GM19438 (cell line): Measurements from ENCODE around the gene DIP2C.

Experiments
- ATAC-seq: cut with Tn5 transposase; IDR thresholded peaks from one replicate; pipeline ENCODE4 v1.9.1; 2021; ENCODE audit warnings: low read depth; ENCODE audit not compliant: unreplicated experiment

Gene DIP2C

DNA sequence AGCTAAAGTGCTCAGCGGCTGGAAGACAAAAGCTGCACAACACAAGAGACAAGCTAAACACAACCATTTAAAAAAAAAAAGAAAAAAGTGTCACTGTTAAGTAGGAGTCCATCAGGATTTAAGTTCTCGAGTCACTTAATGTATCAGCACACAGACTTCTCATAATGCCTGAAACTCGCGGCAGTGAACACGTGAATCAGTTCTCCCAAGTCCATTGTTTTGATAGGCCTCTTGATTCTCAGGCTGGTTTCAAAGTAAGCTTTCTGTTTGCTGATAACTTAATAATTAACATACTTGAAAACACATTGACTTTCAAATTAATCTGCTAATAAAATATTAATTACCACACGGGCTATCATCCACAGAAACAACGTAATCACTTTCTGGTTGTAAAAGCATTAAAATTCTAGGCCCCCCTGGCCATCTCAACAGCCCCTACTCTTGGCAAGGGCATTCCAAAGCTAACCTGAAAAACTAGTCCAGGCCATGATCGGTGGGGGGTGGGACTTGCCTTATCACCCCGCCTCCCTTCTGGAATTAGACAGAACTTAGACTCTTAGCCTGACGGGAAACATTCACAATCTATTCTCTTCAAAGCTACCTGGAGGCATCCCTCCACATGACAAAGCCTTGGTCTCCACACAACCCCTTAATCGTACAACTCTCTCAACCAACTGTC is 129.0 kb downstream of the DIP2C start:
- no peak for ATAC-seq

DNA sequence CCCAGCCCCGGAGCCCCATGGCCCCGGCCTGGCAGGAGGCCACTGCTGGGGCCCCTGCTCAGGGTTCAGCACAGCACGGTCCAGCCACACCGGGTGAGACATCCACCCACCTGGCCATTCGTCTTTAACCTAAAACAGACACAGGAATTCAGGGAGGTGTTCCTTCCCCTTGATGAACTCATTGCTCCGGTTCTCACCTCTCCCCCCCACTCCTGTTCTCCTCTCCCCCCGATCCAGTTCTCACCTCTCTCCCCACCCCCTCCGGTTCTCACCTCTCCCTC is 129.8 kb downstream of the DIP2C start:
- no peak for ATAC-seq

DNA sequence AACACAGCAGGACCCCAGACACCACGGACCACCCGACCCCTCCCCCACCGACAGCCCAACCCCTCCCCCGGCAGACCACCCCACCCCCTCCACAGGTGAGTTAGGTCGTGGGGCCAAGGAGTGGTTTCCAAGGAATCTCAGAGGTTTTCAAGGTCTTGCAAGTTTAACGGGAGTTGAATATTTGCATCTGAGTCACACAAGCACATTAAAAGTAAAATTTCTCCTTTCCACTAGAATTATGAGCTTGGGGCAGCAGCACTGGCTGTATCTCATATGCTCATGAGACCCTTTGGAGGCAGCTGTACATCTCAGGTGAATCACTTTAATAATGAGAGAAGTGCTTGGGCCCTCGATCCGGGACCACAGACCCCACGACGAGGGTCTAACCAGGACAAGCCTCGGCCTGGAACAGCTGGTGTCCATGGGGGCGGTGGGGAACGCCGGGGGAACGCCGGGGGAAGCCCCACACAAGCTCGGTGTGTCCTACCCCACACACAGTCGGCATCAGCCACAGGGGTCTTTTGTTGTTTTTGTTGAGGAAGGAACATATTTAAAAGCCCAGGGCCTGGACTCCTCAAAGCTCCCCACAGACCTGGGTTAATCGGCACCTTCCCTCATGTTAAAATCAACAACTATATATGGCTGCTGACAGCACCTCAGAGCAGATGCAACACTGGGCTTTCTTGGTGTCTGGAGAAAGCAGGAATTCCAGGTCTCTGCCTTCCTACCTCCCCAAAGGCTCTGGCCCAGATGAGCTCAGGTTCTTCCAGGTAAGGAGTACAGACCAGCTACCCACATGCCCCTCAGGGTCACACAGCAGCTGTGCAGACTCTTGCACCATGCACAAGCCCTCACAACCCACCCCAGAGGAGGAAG is 130.3 kb downstream of the DIP2C start:
- ATAC-seq = no peak

DNA sequence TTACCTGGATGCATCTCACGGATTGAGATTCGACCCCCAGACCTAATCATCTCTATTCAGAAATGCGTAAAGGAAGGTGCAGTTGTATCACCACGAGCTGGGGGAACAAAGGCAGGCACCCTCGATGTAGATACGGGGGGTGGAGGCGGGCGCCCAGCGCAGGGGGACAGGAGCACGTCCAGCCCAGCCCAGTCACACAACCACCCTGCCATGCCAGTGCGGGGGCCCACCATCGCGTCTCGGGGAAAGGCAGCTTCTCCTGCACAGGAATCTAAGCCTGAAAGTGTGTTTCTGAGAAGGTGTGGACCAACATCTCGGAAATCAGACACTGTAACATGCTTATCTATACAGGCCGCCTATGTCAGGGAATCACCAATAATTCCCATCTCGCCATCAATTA is 131.1 kb downstream of the DIP2C start:
- ATAC-seq = no peak

DNA sequence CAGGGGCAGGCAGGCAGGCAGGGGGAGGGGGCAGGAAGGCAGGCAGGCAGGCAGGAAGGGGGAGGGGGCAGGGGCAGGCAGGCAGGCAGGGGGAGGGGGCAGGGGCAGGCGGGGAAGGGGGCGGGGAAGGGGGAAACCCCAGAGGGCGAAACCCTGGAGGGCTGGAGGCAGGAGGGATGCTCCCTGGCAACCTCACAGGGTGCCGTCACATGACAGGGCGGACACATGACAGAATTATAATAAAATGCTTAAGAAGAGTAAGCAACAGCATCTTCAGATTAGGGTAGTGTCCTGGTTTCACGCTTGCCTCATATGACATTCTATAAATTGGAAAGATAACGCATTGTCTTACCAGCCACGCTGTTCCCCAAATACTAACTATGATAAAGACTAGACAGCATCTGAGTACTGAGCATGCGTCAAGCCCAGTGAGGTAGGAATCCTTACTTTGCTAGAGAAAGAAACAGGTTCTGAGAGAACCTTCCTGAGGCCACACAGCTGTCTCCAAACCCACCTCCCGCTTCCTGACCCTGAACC is 131.6 kb downstream of the DIP2C start:
- ATAC-seq = no peak

DNA sequence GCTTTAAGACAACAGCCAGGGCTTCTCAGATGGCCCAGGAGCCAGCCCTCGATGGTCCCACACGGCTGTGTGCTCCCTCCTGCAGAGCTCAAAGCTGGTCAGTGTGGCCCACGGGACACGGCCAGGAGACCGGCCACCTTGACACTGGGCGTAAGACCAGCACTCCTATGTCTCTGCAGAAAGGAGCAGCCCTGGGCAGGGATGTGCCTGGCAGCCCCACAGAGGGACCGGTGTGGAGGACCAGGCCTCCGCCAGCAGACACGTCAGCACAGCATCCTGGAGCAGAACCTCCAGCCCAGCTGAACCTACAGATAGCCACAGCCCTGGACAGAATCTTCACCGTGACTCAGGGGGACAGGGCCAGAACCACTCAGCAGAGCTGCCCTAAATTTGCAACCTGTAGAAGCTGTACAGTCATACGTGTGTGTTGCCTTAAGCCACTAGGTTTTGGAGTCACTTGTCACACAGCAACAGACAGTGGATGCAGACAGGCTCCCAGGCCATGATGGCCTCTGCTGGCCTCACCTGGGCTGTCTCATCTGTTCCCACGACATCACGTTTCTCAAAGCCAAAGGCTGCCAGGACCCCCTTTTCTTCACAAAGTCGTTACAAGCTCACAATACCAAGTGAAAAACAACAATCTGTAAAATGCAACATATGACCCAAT is 132.4 kb downstream of the DIP2C start:
- ATAC-seq = no peak

DNA sequence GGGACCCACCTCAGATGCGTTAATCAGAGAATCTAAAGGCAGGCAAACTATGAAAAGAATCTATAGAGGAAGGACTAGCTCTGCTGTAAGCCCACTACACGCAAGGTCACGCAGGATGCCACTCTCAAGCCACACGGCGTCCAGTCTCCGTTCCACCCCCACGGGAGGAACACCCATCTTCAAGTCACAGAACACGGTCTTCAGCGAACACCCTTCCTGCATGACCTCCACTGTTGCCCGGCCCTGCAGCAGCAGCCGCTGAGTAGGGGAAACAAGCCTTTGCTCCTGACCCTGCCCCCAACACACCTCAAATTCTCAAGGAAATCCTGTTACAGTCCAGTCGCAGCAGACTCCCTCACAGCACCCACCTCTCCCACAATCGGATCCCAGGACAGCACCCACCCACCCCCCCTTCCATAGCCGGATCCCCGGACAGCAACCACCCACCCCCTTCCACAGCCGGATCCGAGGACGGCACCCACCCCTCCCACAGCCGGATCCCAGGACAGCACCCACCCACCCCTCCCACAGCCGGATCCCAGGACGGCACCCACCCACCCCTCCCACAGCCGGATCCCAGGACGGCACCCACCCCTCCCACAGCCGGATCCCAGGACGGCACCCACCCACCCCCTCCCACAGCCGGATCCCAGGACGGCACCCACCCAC is 133.7 kb downstream of the DIP2C start:
- no peak for ATAC-seq

DNA sequence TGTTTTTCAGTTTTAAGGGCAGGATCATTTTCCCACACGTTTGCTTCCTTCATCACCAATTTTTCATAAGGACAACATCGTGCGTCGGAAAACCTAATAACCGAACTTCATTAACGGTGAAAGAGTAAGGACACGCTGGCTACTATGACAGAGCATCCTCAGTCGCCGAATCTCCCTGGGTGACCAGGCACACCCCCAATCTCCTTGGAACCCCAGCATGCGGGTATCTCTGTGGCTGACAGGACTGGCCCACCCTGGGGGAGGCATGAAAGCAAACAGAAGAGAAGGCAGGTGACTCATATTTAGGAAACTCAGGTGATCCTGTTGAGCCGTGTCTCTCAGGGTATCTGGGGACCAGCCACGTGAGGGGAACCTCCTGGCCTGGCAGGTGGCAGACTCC is 134.2 kb downstream of the DIP2C start:
- no peak for ATAC-seq

DNA sequence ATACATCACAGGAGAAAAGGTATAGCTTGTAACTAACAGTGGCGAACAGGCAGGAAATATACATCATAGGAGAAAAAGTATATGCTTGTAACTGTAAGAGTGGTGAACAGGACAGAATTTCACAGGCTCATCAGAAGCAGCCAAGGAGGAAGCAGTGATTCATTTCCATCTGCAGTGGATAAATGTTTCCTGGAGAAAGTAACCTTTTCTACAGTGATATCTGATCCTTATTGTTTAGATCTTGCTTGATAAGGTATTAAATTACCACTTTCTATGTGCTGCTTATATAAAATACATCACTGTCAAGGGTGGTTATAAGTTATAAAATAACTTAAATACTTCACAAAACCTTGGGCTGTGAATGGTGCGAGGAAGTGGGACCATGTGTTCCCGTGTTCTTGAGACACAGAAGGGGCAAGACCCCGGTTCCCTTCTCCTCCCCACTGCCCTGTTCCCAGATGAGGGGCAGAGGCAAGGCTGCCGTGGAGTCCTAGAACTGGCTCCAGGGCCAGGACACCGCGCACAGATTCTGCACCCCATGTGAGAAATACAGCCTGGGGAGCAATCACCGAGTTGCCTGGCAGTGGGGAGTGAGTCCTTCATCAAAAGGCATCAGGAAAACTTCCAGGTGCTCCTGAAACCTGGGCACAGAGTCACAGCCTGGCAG is 135.2 kb downstream of the DIP2C start:
- no peak for ATAC-seq

DNA sequence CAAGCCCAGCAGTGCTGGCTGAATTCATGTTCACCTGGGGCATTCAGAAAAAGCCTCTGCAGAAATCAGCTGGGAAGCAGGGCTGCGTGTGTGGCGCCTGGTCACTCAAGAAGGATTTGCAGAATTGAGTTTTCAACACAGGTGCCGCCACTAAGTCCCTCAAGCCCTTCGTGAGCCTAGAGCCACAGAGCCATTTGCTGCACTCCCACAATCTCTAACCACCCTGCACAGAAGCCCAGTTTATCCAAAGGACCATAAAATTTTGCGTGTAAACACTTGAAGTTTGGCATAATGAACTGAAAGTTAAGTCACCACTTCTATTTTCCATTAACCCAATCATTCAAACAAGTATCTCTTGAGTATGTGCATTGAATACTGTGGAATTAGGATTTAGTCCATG is 136.2 kb downstream of the DIP2C start:
- no peak for ATAC-seq

DNA sequence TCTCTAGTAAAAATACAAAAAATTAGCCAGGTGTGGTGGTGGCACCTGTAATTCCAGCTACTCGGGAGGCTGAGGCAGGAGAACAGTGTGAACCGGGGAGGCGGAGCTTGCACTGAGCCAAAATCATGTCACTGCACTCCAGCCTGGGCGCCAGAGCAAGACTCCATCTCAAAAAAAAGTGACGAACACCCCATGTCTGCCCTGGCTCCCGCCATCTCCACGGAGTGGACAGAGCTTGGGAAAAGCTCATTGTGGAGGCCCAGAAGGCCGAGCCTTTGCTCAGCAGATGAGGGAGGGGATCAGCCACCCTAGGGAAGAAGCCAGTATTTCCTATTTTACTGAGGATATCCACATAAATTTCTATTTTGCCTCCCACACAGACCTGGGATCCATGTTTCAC is 136.8 kb downstream of the DIP2C start:
- no peak for ATAC-seq

DNA sequence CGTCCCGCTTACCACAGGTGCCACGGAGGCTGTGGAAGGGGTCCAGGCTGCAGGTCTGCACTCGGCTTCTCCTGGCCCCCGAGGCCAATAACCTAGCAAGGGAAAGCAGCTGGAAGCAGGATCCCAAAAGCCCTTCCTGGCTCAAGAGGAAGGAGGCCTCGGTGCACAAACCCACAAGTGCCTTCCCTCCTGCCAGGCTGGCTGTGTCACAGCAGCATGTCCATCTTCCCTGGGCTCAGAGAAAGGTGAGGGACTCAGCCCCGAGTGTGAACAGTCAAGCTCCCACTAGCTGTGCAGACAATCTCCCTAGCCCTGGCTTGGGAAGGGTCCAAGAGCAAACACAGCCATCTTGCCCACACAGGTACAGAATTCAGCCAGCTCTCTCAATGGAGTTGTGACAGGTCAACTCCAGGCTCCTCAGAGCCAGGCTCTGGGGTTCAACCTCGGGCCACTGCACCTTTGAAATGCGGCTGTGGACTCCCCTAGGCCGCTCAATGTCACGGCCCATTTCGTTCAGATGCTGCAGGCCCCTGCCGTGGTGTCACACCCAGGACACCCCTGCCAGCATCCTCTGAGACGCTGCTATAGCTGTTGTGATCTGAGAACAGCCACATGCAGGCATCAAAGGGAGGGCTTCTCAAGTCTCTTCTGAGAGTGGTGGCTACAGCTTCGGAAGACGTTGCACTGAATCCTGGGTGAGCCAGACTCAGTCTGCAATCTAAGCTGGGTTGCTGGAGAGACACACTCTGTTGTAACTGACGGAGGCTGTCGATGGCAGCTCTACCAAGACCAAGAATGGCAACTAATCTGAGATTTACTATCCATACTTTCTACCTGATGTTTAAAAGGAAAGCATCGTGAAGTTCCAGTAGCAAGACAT is 137.9 kb downstream of the DIP2C start:
- ATAC-seq = no peak

DNA sequence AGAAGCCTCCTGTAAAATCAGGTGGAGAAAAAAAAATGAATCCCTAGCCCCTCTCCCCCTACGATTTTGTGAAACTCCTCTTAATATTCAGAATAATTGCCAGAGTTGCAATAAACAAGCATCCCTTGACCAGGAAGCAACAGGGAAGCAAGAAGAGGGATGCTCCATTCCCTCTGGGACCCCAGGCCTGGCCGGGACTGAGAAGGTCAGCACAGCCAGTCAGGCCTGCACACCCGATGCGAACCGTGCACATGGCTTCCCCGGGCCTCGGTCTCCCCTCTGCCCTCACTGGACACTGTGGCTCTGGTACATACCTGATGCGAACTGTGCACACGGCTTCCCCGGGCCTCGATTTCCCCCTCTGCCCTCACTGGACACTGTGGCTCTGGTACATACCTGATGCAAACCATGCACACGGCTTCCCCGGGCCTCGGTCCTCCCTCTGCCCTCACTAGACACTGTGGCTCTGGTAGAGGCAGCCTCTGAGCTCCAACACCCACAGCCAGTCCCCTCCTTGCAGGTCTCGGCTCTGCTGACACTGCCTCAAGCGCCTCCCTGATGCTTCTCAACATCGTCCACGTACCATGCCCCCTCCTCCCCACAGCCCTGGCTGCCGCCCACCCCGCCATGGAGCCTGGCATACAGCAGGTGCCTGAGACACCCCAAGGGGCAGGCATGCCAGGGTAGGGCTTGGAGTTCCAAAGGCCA is 138.6 kb downstream of the DIP2C start:
- ATAC-seq = no peak

DNA sequence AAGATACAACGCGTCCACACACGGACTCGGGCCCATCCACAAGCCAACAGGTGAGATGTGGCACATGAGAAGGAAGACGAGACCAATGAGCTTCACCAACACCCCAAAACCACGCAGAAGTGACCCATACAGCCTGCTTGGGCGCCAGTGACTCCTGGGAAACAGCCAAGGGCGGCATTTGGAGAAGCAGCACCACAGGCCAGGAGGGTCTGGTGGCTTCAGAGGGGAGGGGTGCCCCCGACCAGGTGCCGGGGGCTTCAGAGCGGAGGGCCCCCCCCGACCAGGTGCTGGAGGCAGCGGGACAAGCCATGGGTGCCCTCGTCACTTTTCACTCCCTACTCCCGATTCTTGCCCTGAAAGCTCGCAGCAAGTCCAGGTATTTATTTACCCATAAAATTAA is 140.1 kb downstream of the DIP2C start:
- no peak for ATAC-seq

DNA sequence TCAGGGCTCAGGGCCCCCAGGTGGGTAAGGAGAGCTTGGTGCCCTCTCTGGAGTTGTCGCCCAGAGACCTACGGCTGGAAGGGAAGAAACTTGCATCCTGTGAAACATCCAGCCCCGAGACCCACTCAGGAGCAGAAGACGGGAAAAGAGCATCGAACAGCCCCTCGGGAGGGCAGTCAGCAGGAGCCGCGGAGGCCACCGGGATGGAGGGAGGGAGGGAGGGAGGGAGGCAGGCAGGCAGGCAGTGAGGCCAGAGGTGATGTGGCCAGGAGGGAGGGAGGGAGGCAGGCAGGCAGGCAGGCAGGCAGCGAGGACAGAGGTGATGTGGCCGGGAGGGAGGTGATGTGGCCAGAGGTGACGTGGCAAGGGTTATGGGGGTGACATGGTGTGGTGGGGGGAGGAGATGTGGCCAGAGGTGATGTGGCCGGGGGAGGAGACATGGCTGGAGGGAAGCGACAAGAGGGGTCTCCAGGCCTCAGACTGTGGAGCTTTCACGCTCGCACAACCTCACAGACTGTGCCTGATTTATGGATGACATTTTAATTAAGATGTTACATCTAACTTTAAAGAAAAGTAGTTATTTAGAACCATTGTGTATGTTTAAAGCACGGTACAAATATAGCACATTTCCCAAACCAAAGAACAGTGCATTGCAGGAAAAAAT is 141.1 kb downstream of the DIP2C start:
- no peak for ATAC-seq

DNA sequence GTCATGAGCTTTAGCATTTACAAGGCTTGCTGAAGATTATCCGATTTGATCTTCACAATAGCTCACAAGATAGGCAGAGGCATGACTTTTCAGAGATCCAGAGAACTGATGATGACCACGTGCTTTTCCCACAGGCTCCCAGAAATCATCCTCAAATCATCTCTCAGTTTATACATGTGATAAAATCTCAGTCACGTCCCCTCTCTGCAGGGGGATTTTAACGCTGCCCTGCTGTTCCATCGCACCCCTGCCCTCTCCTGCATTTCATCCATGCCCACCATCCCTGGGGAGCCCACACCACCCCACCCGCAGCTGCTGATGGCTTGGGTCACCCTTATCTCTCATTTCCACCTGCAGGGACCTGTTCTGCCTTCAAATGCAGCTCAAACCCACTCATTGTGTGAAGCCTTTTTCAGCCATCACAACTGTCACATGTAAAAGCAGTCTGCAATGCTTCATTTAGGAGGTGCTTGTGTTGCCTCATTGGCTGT is 141.8 kb downstream of the DIP2C start:
- ATAC-seq = no peak

DNA sequence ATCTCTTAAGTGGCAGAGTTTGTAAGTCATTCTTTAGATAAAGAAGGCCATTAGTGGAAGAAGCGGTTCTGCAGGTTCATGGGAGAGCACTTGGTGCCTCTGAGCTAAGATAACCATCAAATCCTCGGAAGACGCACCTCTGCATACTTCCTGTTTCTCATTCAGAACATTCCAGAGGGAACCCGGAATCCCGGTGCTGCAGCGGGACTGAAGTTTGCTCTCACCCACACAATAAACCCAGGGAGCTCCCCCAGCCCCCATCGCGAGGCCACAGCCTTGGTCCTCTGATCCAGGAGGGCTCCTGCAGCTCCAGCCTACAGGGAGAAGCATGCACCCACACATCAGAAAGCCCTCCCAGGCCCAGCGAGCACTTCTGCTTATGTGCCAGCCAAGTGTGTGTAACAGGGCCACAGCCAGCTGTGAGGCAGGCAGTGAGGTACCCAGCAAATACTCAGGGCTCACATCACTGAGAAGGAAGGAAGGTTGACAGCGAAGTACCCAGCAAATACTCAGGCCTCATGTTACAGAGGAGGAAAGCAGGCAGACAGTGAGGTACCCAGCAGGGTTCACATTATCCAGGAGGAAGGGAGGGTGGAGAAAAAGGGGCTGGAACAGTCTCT is 142.4 kb downstream of the DIP2C start:
- no peak for ATAC-seq

DNA sequence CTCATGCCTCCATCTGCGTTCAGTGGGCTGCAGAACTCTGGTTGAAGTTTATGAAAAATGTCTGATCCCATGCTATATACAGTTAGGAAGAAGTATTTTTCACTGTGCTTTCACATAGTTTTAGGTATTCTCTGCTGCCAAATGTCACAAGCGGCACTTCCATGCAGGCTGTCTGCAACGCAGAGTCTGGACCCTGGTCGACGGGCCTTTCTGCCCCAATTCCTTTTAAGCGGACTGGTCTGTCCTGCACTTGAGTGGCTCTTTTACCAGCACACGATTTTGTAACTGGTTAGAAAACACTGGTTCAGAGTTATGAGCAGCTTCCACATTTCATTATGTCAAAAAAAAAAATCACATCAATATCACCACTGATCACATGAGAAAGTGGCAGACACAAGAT is 143.0 kb downstream of the DIP2C start:
- ATAC-seq = no peak
